ENCODE results near the gene CTU1.

The CTU1 gene

GRCh38 chr19:51060973-51061372, 47.2 kb downstream of the CTU1 start:
- no peak for TF ChIP-seq CTCF (IDR thresholded peaks at IDR 0.05; ENCODE audit: low read depth, low read length)
- Histone ChIP-seq H3K36me3 (no peaks in the 10 kb centered on the region), H3K27me3 (ENCODE audit: insufficient read depth, low read depth, severe bottlenecking) (peaks cover 74% of the 10 kb centered on the region), H3K9me3 (ENCODE audit: severe bottlenecking) (no peaks in the 10 kb centered on the region), H3K4me3 (ENCODE audit: low read depth, low read length) (no peak overlapping the region), H3K27ac (no peak overlapping the region)
- DNase-seq = no peak

- TF ChIP-seq CTCF (IDR thresholded peaks at IDR 0.05; ENCODE audit: low read depth, low read length) = no peak
- Histone ChIP-seq H3K9me3 (ENCODE audit: severe bottlenecking) (no peaks in the 10 kb centered on the region), H3K4me3 (ENCODE audit: low read depth, low read length) (no peak overlapping the region), H3K27ac (no peak overlapping the region), H3K36me3 (no peaks in the 10 kb centered on the region), H3K27me3 (ENCODE audit: insufficient read depth, low read depth, severe bottlenecking) (peaks cover 76% of the 10 kb centered on the region)
- no peak for DNase-seq
Observed at GRCh38 chr19:51060336-51060735, 47.9 kb downstream of the CTU1 start.

GRCh38 chr19:51059715-51060114, 48.5 kb downstream of the CTU1 start:
- Histone ChIP-seq H3K9me3 (ENCODE audit: severe bottlenecking) (no peaks in the 10 kb centered on the region), H3K36me3 (no peaks in the 10 kb centered on the region), H3K4me3 (ENCODE audit: low read depth, low read length) (no peak overlapping the region), H3K27me3 (ENCODE audit: insufficient read depth, low read depth, severe bottlenecking) (peaks cover 82% of the 10 kb centered on the region), H3K27ac (no peak overlapping the region)
- no peak for TF ChIP-seq CTCF (IDR thresholded peaks at IDR 0.05; ENCODE audit: low read depth, low read length)
- DNase-seq = no peak

GRCh38 chr19:51055866-51056265, 52.3 kb downstream of the CTU1 start:
- H3K9me3 ChIP-seq (ENCODE audit: severe bottlenecking) = no peaks in the 10 kb centered on the region
- DNase-seq = no peak
- no peaks in the 10 kb centered on the region for H3K36me3 ChIP-seq
- H3K27me3 ChIP-seq (ENCODE audit: insufficient read depth, low read depth, severe bottlenecking) = peaks cover 72% of the 10 kb centered on the region
- no peak overlapping the region for H3K27ac ChIP-seq
- no peak overlapping the region for H3K4me3 ChIP-seq (ENCODE audit: low read depth, low read length)
- no peak for TF ChIP-seq CTCF (IDR thresholded peaks at IDR 0.05; ENCODE audit: low read depth, low read length)
